RWPE2 (cell line): Measurements from ENCODE around the gene RABL6.
"Not testable (repeated sequence)": the region's sequence is repeated elsewhere in the genome, so short reads cannot be mapped to it uniquely, and the experiment has no call there.

ENCODE experiments used
- ATAC-seq: fragments of 200-7000 bp; cut with Tn5 transposase; 3 replicates; pipeline ENCODE4 v1.9.1; 2021; ENCODE audit warnings: low read depth
- DNase-seq: peaks from one replicate; pipeline ENCODE4 v3.0.0-alpha.2; 2020; ENCODE audit warnings: low spot score
- H3K27ac ChIP-seq: fragments of 450-650 bp; 2 replicates; pipeline ENCODE4 v1.5.1; 2017; ENCODE audit warnings: mild to moderate bottlenecking; ENCODE audit not compliant: poor library complexity, severe bottlenecking
- H3K27me3 ChIP-seq: fragments of 250-450 bp; sonication (Bioruptor Pico); 2 replicates; pipeline ENCODE4 v1.5.1; 2021; ENCODE audit warnings: mild to moderate bottlenecking, moderate library complexity; ENCODE audit not compliant: insufficient read depth, poor library complexity, severe bottlenecking
- H3K36me3 ChIP-seq: fragments of 250-450 bp; sonication (Bioruptor Pico); 2 replicates; pipeline ENCODE4 v1.5.1; 2020; ENCODE audit warnings: low read depth, mild to moderate bottlenecking, moderate library complexity
- H3K4me1 ChIP-seq: fragments of 250-450 bp; sonication (Bioruptor Pico); 2 replicates; pipeline ENCODE4 v1.5.1; 2021; ENCODE audit warnings: mild to moderate bottlenecking, moderate library complexity; ENCODE audit not compliant: insufficient read depth, poor library complexity, severe bottlenecking
- H3K4me3 ChIP-seq: fragments of 250-450 bp; sonication (Bioruptor Pico); 2 replicates; pipeline ENCODE4 v1.5.1; 2021; ENCODE audit warnings: mild to moderate bottlenecking, moderate library complexity; ENCODE audit not compliant: severe bottlenecking
- H3K9me3 ChIP-seq: fragments of 250-450 bp; sonication (Bioruptor Pico); 2 replicates; pipeline ENCODE4 v1.5.1; 2021; ENCODE audit warnings: mild to moderate bottlenecking, moderate library complexity; ENCODE audit not compliant: severe bottlenecking
- CTCF ChIP-seq: fragments of 450-650 bp; IDR thresholded peaks from one replicate; pipeline ENCODE4 v1.5.1; 2017; ENCODE audit warnings: mild to moderate bottlenecking, moderate library complexity; ENCODE audit not compliant: poor library complexity, severe bottlenecking

The RABL6 gene

GRCh38 chr9:136760834-136761544 is 46.8 kb upstream of the RABL6 start:
- DNase-seq (peak; percentile 72), ATAC-seq (peak; percentile 80)
- not testable (repeated sequence) for H3K9me3 ChIP-seq, H3K4me1 ChIP-seq, H3K36me3 ChIP-seq, H3K27ac ChIP-seq, H3K4me3 ChIP-seq, H3K27me3 ChIP-seq
- peak; percentile 59 for TF ChIP-seq CTCF

DNA sequence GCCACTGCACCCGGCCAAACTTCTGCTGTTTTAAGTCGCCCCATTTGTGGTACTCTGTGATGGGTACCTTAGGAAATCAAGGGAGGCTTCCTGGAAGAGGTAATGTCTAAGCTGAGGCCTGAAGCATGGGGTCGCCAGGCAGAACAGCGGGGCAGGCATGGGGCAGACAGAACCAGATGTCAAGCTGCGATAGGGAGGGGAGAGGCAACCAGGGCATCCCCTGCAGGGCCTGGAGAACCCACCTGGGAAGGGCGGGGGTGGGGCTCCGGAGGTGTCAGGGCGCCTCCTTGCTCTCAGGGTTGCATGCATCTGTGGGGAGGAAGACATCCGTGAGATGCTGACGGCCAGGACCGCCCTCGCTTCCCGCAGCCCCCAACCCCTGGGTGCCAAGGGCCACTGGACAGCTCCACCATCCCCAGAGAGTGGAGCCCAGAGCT is 46.2 kb upstream of the RABL6 start:
- H3K4me3 ChIP-seq = no peak overlapping the region
- no peak for ATAC-seq
- TF ChIP-seq CTCF = no peak
- no peaks in the 10 kb centered on the region for H3K36me3 ChIP-seq
- no peak for DNase-seq
- no peaks in the 10 kb centered on the region for H3K4me1 ChIP-seq
- no peak overlapping the region for H3K27ac ChIP-seq
- no peaks in the 10 kb centered on the region for H3K9me3 ChIP-seq
- no peaks in the 10 kb centered on the region for H3K27me3 ChIP-seq

DNA sequence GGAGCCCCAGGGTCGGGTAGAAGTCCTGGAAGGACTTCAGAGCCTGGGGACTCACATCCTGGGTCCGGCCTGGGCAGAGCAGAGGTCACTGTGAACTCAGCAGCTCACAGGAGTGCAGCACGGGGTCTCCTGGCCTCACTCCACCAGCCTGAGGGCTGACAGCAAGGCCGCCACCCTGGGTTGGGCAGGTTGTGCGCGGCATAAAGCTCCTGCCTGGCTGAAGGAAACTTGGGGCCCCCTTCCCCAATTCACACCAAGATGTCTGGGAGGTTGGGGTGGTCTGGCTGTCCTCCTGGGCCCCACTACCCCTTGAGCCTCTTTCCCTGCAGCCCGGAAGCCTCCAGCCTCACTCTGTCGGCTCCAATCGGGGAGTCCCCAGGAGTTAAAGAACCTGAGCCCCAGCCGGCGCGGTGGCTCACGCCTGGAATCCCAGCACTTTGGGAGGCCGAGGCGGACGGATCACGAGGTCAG is 45.5 kb upstream of the RABL6 start:
- DNase-seq (peak; percentile 63), ATAC-seq (no peak)
- H3K9me3 ChIP-seq = no peaks in the 10 kb centered on the region
- H3K4me1 ChIP-seq = no peaks in the 10 kb centered on the region
- H3K36me3 ChIP-seq = no peaks in the 10 kb centered on the region
- no peak overlapping the region for H3K27ac ChIP-seq
- TF ChIP-seq CTCF = no peak
- no peaks in the 10 kb centered on the region for H3K27me3 ChIP-seq
- H3K4me3 ChIP-seq = no peak overlapping the region

DNA sequence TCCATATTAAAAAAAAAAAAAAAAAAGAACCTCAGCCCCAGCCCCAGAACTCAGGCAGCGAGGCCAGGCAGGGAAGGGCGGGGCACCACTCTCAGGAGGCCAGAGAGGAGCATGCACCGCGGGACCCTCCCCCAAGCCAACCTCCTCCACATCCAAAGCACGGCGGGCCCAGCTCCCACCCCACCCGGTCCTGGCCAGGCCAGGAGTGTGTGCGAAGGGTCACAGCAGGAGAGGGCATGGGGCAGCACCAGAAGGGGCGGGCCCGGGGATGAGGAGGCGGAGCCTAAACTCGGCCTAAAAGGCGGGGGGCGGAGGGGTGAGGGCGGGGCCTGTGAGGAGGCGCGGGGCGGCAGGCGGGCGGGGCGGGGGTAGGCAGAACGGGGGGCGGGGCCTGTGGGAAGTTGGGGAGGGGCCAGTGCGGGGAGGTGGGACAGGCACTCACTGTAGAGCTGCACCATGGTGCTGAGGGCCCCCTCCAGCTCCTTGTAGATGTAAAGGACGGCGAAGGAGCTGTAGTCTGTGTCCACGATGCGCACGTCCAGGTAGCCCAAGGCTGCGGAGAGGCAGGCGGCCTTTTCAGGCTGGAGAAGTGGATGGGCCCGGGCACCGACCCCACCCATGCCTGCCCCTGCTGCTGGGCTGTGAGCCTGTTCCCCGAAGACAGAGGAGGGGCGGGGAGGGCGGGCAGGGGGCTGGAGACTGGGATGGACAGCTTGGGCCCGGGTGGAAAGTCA is 44.7 kb upstream of the RABL6 start:
- ATAC-seq (peak; percentile 22; the same call in 1 of the 3 replicates), DNase-seq (peak; percentile 76)
- Histone ChIP-seq H3K27ac (no peak overlapping the region), H3K4me3 (no peak overlapping the region), H3K9me3 (no peaks in the 10 kb centered on the region), H3K27me3 (peaks cover 4% of the 10 kb centered on the region), H3K4me1 (no peaks in the 10 kb centered on the region), H3K36me3 (no peaks in the 10 kb centered on the region)
- no peak for TF ChIP-seq CTCF
